ENCODE measurements around the gene COL6A3. TPM values are rescaled to one million over a fixed set of nuclear protein-coding genes. Genes with fewer than 3 reads are reported as not detected.

Gene COL6A3
- total RNA-seq, 2 experiments from 2014 or later: 0.90 to 1.3 TPM

- no peaks in the 10 kb centered on the region for H3K9me3 Mint-ChIP-seq
- ChIA-PET CTCF (no interaction called here), POLR2A (no interaction called here)
Measured at GRCh38 chr2:237341872-237342271, 72.1 kb downstream of the COL6A3 start.

GRCh38 chr2:237337586-237337985, 76.4 kb downstream of the COL6A3 start:
- no peaks in the 10 kb centered on the region for H3K4me1 Mint-ChIP-seq
- no peak for DNase-seq
- POLR2A ChIA-PET: no interaction called here

More at GRCh38 chr2:237341872-237342271, 72.1 kb downstream of the COL6A3 start:
- H3K27me3 Mint-ChIP-seq: no peaks in the 10 kb centered on the region
- H3K4me1 Mint-ChIP-seq: no peaks in the 10 kb centered on the region
- H3K4me3 Mint-ChIP-seq: no peak overlapping the region
- no peak for DNase-seq
- H3K36me3 Mint-ChIP-seq (ENCODE audit: low read depth): no peaks in the 10 kb centered on the region
- no peak overlapping the region for H3K27ac Mint-ChIP-seq

GRCh38 chr2:237336131-237336530, 77.8 kb downstream of the COL6A3 start:
- Mint-ChIP-seq H3K36me3 (ENCODE audit: low read depth) (no peaks in the 10 kb centered on the region), H3K4me3 (no peak overlapping the region)
- CTCF ChIA-PET: no interaction called here

More at GRCh38 chr2:237337586-237337985, 76.4 kb downstream of the COL6A3 start:
- CTCF ChIA-PET: no interaction called here
- no peak overlapping the region for H3K4me3 Mint-ChIP-seq
- no peaks in the 10 kb centered on the region for H3K36me3 Mint-ChIP-seq (ENCODE audit: low read depth)
- no peak overlapping the region for H3K27ac Mint-ChIP-seq
- H3K9me3 Mint-ChIP-seq: no peaks in the 10 kb centered on the region
- no peaks in the 10 kb centered on the region for H3K27me3 Mint-ChIP-seq

GRCh38 chr2:237333748-237334147, 80.2 kb downstream of the COL6A3 start:
- ChIA-PET POLR2A (no interaction called here), CTCF (interaction anchor here (1.2 kb wide), 1 partner anchor 88 kb away, joined by 3 read pairs; no protein-coding TSS in a partner anchor)
- Mint-ChIP-seq H3K4me3 (no peak overlapping the region), H3K36me3 (ENCODE audit: low read depth) (no peaks in the 10 kb centered on the region), H3K4me1 (no peaks in the 10 kb centered on the region), H3K27ac (no peak overlapping the region), H3K27me3 (no peaks in the 10 kb centered on the region), H3K9me3 (no peaks in the 10 kb centered on the region)
- DNase-seq: no peak

More at GRCh38 chr2:237336131-237336530, 77.8 kb downstream of the COL6A3 start:
- no peak for DNase-seq
- POLR2A ChIA-PET: no interaction called here
- Mint-ChIP-seq H3K9me3 (no peaks in the 10 kb centered on the region), H3K27me3 (no peaks in the 10 kb centered on the region), H3K27ac (no peak overlapping the region), H3K4me1 (no peaks in the 10 kb centered on the region)

- Mint-ChIP-seq H3K4me1 (no peaks in the 10 kb centered on the region), H3K27ac (no peak overlapping the region), H3K36me3 (ENCODE audit: low read depth) (no peaks in the 10 kb centered on the region), H3K27me3 (no peaks in the 10 kb centered on the region), H3K4me3 (no peak overlapping the region), H3K9me3 (no peaks in the 10 kb centered on the region)
- no peak for DNase-seq
- ChIA-PET POLR2A (no interaction called here), CTCF (no interaction called here)
Measured at GRCh38 chr2:237330541-237330940, 83.4 kb downstream of the COL6A3 start.

- Mint-ChIP-seq H3K4me1 (no peaks in the 10 kb centered on the region), H3K27me3 (no peaks in the 10 kb centered on the region), H3K36me3 (ENCODE audit: low read depth) (no peaks in the 10 kb centered on the region), H3K9me3 (no peaks in the 10 kb centered on the region), H3K4me3 (no peak overlapping the region), H3K27ac (no peak overlapping the region)
- POLR2A ChIA-PET: no interaction called here
- no peak for DNase-seq
- CTCF ChIA-PET: no interaction called here
Measured at GRCh38 chr2:237327175-237327950, 86.6 kb downstream of the COL6A3 start.

GRCh38 chr2:237326266-237327171, 87.4 kb downstream of the COL6A3 start:
- no peaks in the 10 kb centered on the region for H3K9me3 Mint-ChIP-seq
- no peaks in the 10 kb centered on the region for H3K4me1 Mint-ChIP-seq
- no peak overlapping the region for H3K4me3 Mint-ChIP-seq
- POLR2A ChIA-PET: no interaction called here
- no peaks in the 10 kb centered on the region for H3K36me3 Mint-ChIP-seq (ENCODE audit: low read depth)
- CTCF ChIA-PET: no interaction called here
- DNase-seq: no peak
- H3K27me3 Mint-ChIP-seq: no peaks in the 10 kb centered on the region
- no peak overlapping the region for H3K27ac Mint-ChIP-seq

- POLR2A ChIA-PET: no interaction called here
- CTCF ChIA-PET: no interaction called here
Measured at GRCh38 chr2:237324837-237325236, 89.1 kb downstream of the COL6A3 start.

GRCh38 chr2:237324405-237324831, 89.5 kb downstream of the COL6A3 start:
- Mint-ChIP-seq H3K4me1 (no peaks in the 10 kb centered on the region), H3K9me3 (no peaks in the 10 kb centered on the region), H3K27me3 (peaks cover 2% of the 10 kb centered on the region), H3K36me3 (ENCODE audit: low read depth) (no peaks in the 10 kb centered on the region), H3K4me3 (no peak overlapping the region), H3K27ac (no peak overlapping the region)
- ChIA-PET POLR2A (no interaction called here), CTCF (no interaction called here)
- no peak for DNase-seq

More at GRCh38 chr2:237324837-237325236, 89.1 kb downstream of the COL6A3 start:
- no peak for DNase-seq
- peaks cover 2% of the 10 kb centered on the region for H3K27me3 Mint-ChIP-seq
- H3K4me3 Mint-ChIP-seq: no peak overlapping the region
- no peaks in the 10 kb centered on the region for H3K36me3 Mint-ChIP-seq (ENCODE audit: low read depth)
- no peaks in the 10 kb centered on the region for H3K9me3 Mint-ChIP-seq
- no peak overlapping the region for H3K27ac Mint-ChIP-seq
- no peaks in the 10 kb centered on the region for H3K4me1 Mint-ChIP-seq

GRCh38 chr2:237323656-237324055, 90.3 kb downstream of the COL6A3 start:
- Mint-ChIP-seq H3K9me3 (no peaks in the 10 kb centered on the region), H3K27ac (no peak overlapping the region), H3K4me3 (no peak overlapping the region), H3K4me1 (no peaks in the 10 kb centered on the region), H3K27me3 (peaks cover 2% of the 10 kb centered on the region), H3K36me3 (ENCODE audit: low read depth) (no peaks in the 10 kb centered on the region)
- no peak for DNase-seq
- POLR2A ChIA-PET: no interaction called here
- CTCF ChIA-PET: no interaction called here

GRCh38 chr2:237322564-237322963, 91.4 kb downstream of the COL6A3 start:
- H3K4me1 Mint-ChIP-seq: no peaks in the 10 kb centered on the region
- no peak overlapping the region for H3K27ac Mint-ChIP-seq
- POLR2A ChIA-PET: no interaction called here
- H3K36me3 Mint-ChIP-seq (ENCODE audit: low read depth): no peaks in the 10 kb centered on the region
- CTCF ChIA-PET: no interaction called here
- no peak overlapping the region for H3K4me3 Mint-ChIP-seq
- peaks cover 2% of the 10 kb centered on the region for H3K27me3 Mint-ChIP-seq
- no peaks in the 10 kb centered on the region for H3K9me3 Mint-ChIP-seq
- no peak for DNase-seq

GRCh38 chr2:237321746-237322145, 92.2 kb downstream of the COL6A3 start:
- H3K36me3 Mint-ChIP-seq (ENCODE audit: low read depth): no peaks in the 10 kb centered on the region
- no peaks in the 10 kb centered on the region for H3K4me1 Mint-ChIP-seq
- H3K27ac Mint-ChIP-seq: no peak overlapping the region
- POLR2A ChIA-PET: no interaction called here
- CTCF ChIA-PET: no interaction called here
- H3K9me3 Mint-ChIP-seq: no peaks in the 10 kb centered on the region
- H3K4me3 Mint-ChIP-seq: no peak overlapping the region
- peaks cover 2% of the 10 kb centered on the region for H3K27me3 Mint-ChIP-seq
- DNase-seq: no peak

GRCh38 chr2:237320801-237321560, 93.0 kb downstream of the COL6A3 start:
- H3K36me3 Mint-ChIP-seq (ENCODE audit: low read depth): no peaks in the 10 kb centered on the region
- ChIA-PET POLR2A (no interaction called here), CTCF (no interaction called here)
- H3K9me3 Mint-ChIP-seq: no peaks in the 10 kb centered on the region
- H3K27me3 Mint-ChIP-seq: peaks cover 2% of the 10 kb centered on the region
- H3K4me3 Mint-ChIP-seq: no peak overlapping the region
- no peak for DNase-seq
- no peak overlapping the region for H3K27ac Mint-ChIP-seq
- no peaks in the 10 kb centered on the region for H3K4me1 Mint-ChIP-seq

Data from activated CD4-positive, alpha-beta memory T cell treated with anti-CD3 and anti-CD28 coated beads, Interleukin-2, amount 10 ng/mL, durations not matched to agents 7 days and 5 days (primary cell).